Tongue (tissue), 2 donors: Measurements from ENCODE around the gene DUSP23. TPM values are rescaled to one million over a fixed set of nuclear protein-coding genes. Genes with fewer than 3 reads are reported as not detected.

Source experiments
- DNase-seq: peaks from one replicate; pipeline ENCODE4 v3.0.0-alpha.2; 2015
- total RNA-seq: library from RNA; depleted of rRNA; stranded (reverse); fragments of >200 nt; gene quantifications from one replicate; pipeline ENCODE4 v1.2.3, GENCODE V29; 2014

The DUSP23 gene
- total RNA-seq, 1 donor from 2014 or later: 24.3 TPM

- DNase-seq: peak; percentile 31
Observed at GRCh38 chr1:159786465-159786864, 5.7 kb downstream of the DUSP23 start.

GRCh38 chr1:159786966-159787365 is 6.2 kb downstream of the DUSP23 start:
- DNase-seq: peak; percentile 50

GRCh38 chr1:159790237-159790917 is 9.6 kb downstream of the DUSP23 start:
- DNase-seq: no peak

GRCh38 chr1:159791031-159791430 is 10.3 kb downstream of the DUSP23 start:
- no peak for DNase-seq

- DNase-seq: no peak
Observed at GRCh38 chr1:159791461-159791860, 10.7 kb downstream of the DUSP23 start.

- no peak for DNase-seq
Observed at GRCh38 chr1:159795534-159795933, 14.8 kb downstream of the DUSP23 start.

- peak; percentile 88 for DNase-seq
Observed at GRCh38 chr1:159798893-159799292, 18.1 kb downstream of the DUSP23 start.

- no peak for DNase-seq
Observed at GRCh38 chr1:159799446-159799985, 18.8 kb downstream of the DUSP23 start.

- no peak for DNase-seq
Observed at GRCh38 chr1:159800177-159800930, 19.6 kb downstream of the DUSP23 start.

GRCh38 chr1:159802111-159802510 is 21.3 kb downstream of the DUSP23 start, which contains the start of gene FCRL6:
TSS of gene FCRL6 (plus strand) at chr1:159802360. CDS start at chr1:159802425, 65 bp downstream.
- no peak for DNase-seq

GRCh38 chr1:159803956-159804689 is 23.4 kb downstream of the DUSP23 start:
- DNase-seq: no peak

GRCh38 chr1:159804924-159805323 is 24.2 kb downstream of the DUSP23 start:
- DNase-seq: no peak

GRCh38 chr1:159815926-159816325 is 35.2 kb downstream of the DUSP23 start:
- no peak for DNase-seq

GRCh38 chr1:159817276-159818041 is 36.7 kb downstream of the DUSP23 start:
- peak; percentile 24 for DNase-seq

GRCh38 chr1:159821171-159821867 is 40.6 kb downstream of the DUSP23 start:
- DNase-seq: no peak

- peak; percentile 49 for DNase-seq
Observed at GRCh38 chr1:159823406-159823805, 42.6 kb downstream of the DUSP23 start.

- no peak for DNase-seq
Observed at GRCh38 chr1:159825564-159825963, 44.8 kb downstream of the DUSP23 start.

- DNase-seq: no peak
Observed at GRCh38 chr1:159826441-159827101, 45.8 kb downstream of the DUSP23 start, which contains the start of gene SLAMF8. TSS of gene SLAMF8 (plus strand) at chr1:159826873. CDS start at chr1:159826899, 26 bp downstream.

GRCh38 chr1:159827102-159827490 is 46.3 kb downstream of the DUSP23 start:
- DNase-seq: no peak

GRCh38 chr1:159827549-159827948 is 46.8 kb downstream of the DUSP23 start:
- no peak for DNase-seq

GRCh38 chr1:159828176-159828575 is 47.4 kb downstream of the DUSP23 start:
- DNase-seq: peak; percentile 20
